ENCODE results near the gene BASP1. TPM values are rescaled to one million over a fixed set of nuclear protein-coding genes. Genes with fewer than 3 reads are reported as not detected.

The BASP1 gene
- polyA plus RNA-seq, 1 donor from 2014 or later: 974 TPM

- Histone ChIP-seq H3K4me3 (ENCODE audit: low read length) (no peak overlapping the region), H3K4me2 (ENCODE audit: low read length) (no peak overlapping the region)
Observed at GRCh38 chr5:17295671-17296070, 78.2 kb downstream of the BASP1 start.

GRCh38 chr5:17302106-17302505, 84.7 kb downstream of the BASP1 start:
- H2AFZ ChIP-seq (ENCODE audit: low read depth, low read length): no peak overlapping the region
- H3K9ac ChIP-seq (ENCODE audit: low read length): no peak overlapping the region
- H3K9me2 ChIP-seq (ENCODE audit: insufficient read depth, low read length): no peaks in the 10 kb centered on the region
- H3K27me3 ChIP-seq (ENCODE audit: insufficient read depth, low read depth, low read length): no peaks in the 10 kb centered on the region
- H3F3A ChIP-seq (ENCODE audit: insufficient read depth, low read length, poor library complexity, severe bottlenecking): no peaks in the 10 kb centered on the region
- no peaks in the 10 kb centered on the region for H3K79me2 ChIP-seq (replicated peaks; ENCODE audit: insufficient read depth, low read length)
- H3K27ac ChIP-seq (ENCODE audit: low read length): no peak overlapping the region
- H4K20me1 ChIP-seq (ENCODE audit: insufficient read depth): no peaks in the 10 kb centered on the region
- H3K9me3 ChIP-seq (ENCODE audit: low read length): no peaks in the 10 kb centered on the region
- H3K4me3 ChIP-seq (ENCODE audit: low read length): no peak overlapping the region
- TF ChIP-seq EZH2 (IDR thresholded peaks at IDR 0.05; ENCODE audit: borderline replicate concordance, insufficient read depth, low read length, poor library complexity, severe bottlenecking): no peak
- TF ChIP-seq SMC3 (conservative IDR thresholded peaks at IDR 0.05; ENCODE audit: poor library complexity): no peak
- no peak for TF ChIP-seq TAF1 (IDR thresholded peaks at IDR 0.05; ENCODE audit: low read depth)
- TF ChIP-seq RAD21 (conservative IDR thresholded peaks at IDR 0.05): no peak
- no peak for TF ChIP-seq MXI1 (conservative IDR thresholded peaks at IDR 0.05; ENCODE audit: poor library complexity, severe bottlenecking)
- TF ChIP-seq REST (IDR thresholded peaks at IDR 0.05; ENCODE audit: borderline replicate concordance): no peak
- TF ChIP-seq EP300 (conservative IDR thresholded peaks at IDR 0.05; ENCODE audit: poor library complexity, severe bottlenecking): no peak
- no peak for TF ChIP-seq POLR2AphosphoS5 (IDR thresholded peaks at IDR 0.05)
- TF ChIP-seq CTCF (IDR thresholded peaks at IDR 0.05; ENCODE audit: poor library complexity, severe bottlenecking): no peak
- H3K36me3 ChIP-seq (ENCODE audit: insufficient read depth, low read length): no peaks in the 10 kb centered on the region
- H3K4me2 ChIP-seq (ENCODE audit: low read length): no peak overlapping the region

More at GRCh38 chr5:17295671-17296070, 78.2 kb downstream of the BASP1 start:
- no peak overlapping the region for H3K27ac ChIP-seq (ENCODE audit: low read length)
- no peak overlapping the region for H2AFZ ChIP-seq (ENCODE audit: low read depth, low read length)
- TF ChIP-seq POLR2AphosphoS5 (IDR thresholded peaks at IDR 0.05) (no peak), EZH2 (IDR thresholded peaks at IDR 0.05; ENCODE audit: borderline replicate concordance, insufficient read depth, low read length, poor library complexity, severe bottlenecking) (no peak)
- no peak overlapping the region for H3K9ac ChIP-seq (ENCODE audit: low read length)
- H3K79me2 ChIP-seq (replicated peaks; ENCODE audit: insufficient read depth, low read length): no peaks in the 10 kb centered on the region
- H3F3A ChIP-seq (ENCODE audit: insufficient read depth, low read length, poor library complexity, severe bottlenecking): no peaks in the 10 kb centered on the region
- no peaks in the 10 kb centered on the region for H3K9me3 ChIP-seq (ENCODE audit: low read length)
- no peaks in the 10 kb centered on the region for H3K9me2 ChIP-seq (ENCODE audit: insufficient read depth, low read length)
- H3K36me3 ChIP-seq (ENCODE audit: insufficient read depth, low read length): no peaks in the 10 kb centered on the region
- no peaks in the 10 kb centered on the region for H4K20me1 ChIP-seq (ENCODE audit: insufficient read depth)
- no peaks in the 10 kb centered on the region for H3K27me3 ChIP-seq (ENCODE audit: insufficient read depth, low read depth, low read length)

GRCh38 chr5:17302604-17303003, 85.2 kb downstream of the BASP1 start:
- no peak for TF ChIP-seq RAD21 (conservative IDR thresholded peaks at IDR 0.05)
- TF ChIP-seq EZH2 (IDR thresholded peaks at IDR 0.05; ENCODE audit: borderline replicate concordance, insufficient read depth, low read length, poor library complexity, severe bottlenecking): no peak
- no peak for TF ChIP-seq REST (IDR thresholded peaks at IDR 0.05; ENCODE audit: borderline replicate concordance)
- no peak for TF ChIP-seq EP300 (conservative IDR thresholded peaks at IDR 0.05; ENCODE audit: poor library complexity, severe bottlenecking)
- TF ChIP-seq MXI1 (conservative IDR thresholded peaks at IDR 0.05; ENCODE audit: poor library complexity, severe bottlenecking): no peak
- no peak for TF ChIP-seq POLR2AphosphoS5 (IDR thresholded peaks at IDR 0.05)
- no peak for TF ChIP-seq SMC3 (conservative IDR thresholded peaks at IDR 0.05; ENCODE audit: poor library complexity)
- no peak for TF ChIP-seq TAF1 (IDR thresholded peaks at IDR 0.05; ENCODE audit: low read depth)
- no peak for TF ChIP-seq CTCF (IDR thresholded peaks at IDR 0.05; ENCODE audit: poor library complexity, severe bottlenecking)
- no peak overlapping the region for H2AFZ ChIP-seq (ENCODE audit: low read depth, low read length)
- no peaks in the 10 kb centered on the region for H3K79me2 ChIP-seq (replicated peaks; ENCODE audit: insufficient read depth, low read length)
- H3K27ac ChIP-seq (ENCODE audit: low read length): no peak overlapping the region
- no peaks in the 10 kb centered on the region for H3F3A ChIP-seq (ENCODE audit: insufficient read depth, low read length, poor library complexity, severe bottlenecking)
- no peaks in the 10 kb centered on the region for H3K9me2 ChIP-seq (ENCODE audit: insufficient read depth, low read length)
- H4K20me1 ChIP-seq (ENCODE audit: insufficient read depth): no peaks in the 10 kb centered on the region
- no peak overlapping the region for H3K4me3 ChIP-seq (ENCODE audit: low read length)
- no peaks in the 10 kb centered on the region for H3K36me3 ChIP-seq (ENCODE audit: insufficient read depth, low read length)
- H3K9me3 ChIP-seq (ENCODE audit: low read length): no peaks in the 10 kb centered on the region
- H3K4me2 ChIP-seq (ENCODE audit: low read length): no peak overlapping the region
- H3K27me3 ChIP-seq (ENCODE audit: insufficient read depth, low read depth, low read length): no peaks in the 10 kb centered on the region
- H3K9ac ChIP-seq (ENCODE audit: low read length): no peak overlapping the region

Data from neural cell (in vitro differentiated cells).